ENCODE results near the gene THSD7A.

DNA sequence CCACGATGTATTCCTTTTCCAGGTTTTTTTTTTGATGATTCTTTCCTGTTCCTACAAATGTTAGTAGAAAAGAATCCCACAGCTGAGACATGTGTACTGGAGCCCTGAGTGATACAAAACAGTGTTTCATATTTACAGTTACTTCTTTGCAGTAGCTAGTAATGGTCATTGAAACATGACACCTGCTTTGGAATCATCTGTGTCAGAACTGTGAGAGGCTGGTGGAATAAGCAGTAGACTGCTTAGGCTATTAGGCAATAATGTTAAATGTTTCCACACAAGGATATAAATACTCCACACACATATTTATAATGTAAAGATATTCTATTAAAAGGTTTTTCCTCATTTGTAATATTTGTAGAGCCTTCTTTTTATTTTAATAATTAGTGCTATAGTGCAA is 394.0 kb downstream of the THSD7A start:
- TF ChIP-seq, protein P1, sequence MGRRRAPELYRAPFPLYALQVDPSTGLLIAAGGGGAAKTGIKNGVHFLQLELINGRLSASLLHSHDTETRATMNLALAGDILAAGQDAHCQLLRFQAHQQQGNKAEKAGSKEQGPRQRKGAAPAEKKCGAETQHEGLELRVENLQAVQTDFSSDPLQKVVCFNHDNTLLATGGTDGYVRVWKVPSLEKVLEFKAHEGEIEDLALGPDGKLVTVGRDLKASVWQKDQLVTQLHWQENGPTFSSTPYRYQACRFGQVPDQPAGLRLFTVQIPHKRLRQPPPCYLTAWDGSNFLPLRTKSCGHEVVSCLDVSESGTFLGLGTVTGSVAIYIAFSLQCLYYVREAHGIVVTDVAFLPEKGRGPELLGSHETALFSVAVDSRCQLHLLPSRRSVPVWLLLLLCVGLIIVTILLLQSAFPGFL (CRISPR knock-in tag; IDR thresholded peaks at IDR 0.05; ENCODE audit: borderline replicate concordance), result no peak
- TF ChIP-seq USF2 (CRISPR knock-in tag; IDR thresholded peaks at IDR 0.05) (no peak), NFATC4 (CRISPR knock-in tag; IDR thresholded peaks at IDR 0.05) (no peak)
- TF ChIP-seq, protein P2, sequence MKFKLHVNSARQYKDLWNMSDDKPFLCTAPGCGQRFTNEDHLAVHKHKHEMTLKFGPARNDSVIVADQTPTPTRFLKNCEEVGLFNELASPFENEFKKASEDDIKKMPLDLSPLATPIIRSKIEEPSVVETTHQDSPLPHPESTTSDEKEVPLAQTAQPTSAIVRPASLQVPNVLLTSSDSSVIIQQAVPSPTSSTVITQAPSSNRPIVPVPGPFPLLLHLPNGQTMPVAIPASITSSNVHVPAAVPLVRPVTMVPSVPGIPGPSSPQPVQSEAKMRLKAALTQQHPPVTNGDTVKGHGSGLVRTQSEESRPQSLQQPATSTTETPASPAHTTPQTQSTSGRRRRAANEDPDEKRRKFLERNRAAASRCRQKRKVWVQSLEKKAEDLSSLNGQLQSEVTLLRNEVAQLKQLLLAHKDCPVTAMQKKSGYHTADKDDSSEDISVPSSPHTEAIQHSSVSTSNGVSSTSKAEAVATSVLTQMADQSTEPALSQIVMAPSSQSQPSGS (CRISPR knock-in tag; IDR thresholded peaks at IDR 0.05; ENCODE audit: borderline replicate concordance, low read depth), result no peak
- TF ChIP-seq, protein P3, sequence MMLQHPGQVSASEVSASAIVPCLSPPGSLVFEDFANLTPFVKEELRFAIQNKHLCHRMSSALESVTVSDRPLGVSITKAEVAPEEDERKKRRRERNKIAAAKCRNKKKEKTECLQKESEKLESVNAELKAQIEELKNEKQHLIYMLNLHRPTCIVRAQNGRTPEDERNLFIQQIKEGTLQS (CRISPR knock-in tag; conservative IDR thresholded peaks at IDR 0.05), result no peak
